Subcutaneous adipose tissue (tissue), 4 donors: ENCODE data around the gene TMEM131L. TPM values are rescaled to one million over a fixed set of nuclear protein-coding genes. Genes with fewer than 3 reads are reported as not detected.

Experiments used
- total RNA-seq, 4 donors: library from RNA; depleted of rRNA; stranded (reverse); fragments of >200 nt; gene quantifications; one replicate each; pipeline ENCODE4 v1.1.0, GENCODE V29; 2016
- TF ChIP-seq, protein P1 (sequence below): fragments of 450-650 bp; IDR thresholded peaks from one replicate; pipeline ENCODE4 v1.5.1; 2016; ENCODE audit warnings: low read depth, mild to moderate bottlenecking, control low read depth, antibody characterized with exemption, moderate library complexity

TMEM131L gene
- total RNA-seq: 10 to 100 TPM; 24.7 to 43.5 (median 34.3) TPM

GRCh38 chr4:153466081-153466948 is at the start of gene TMEM131L:
TMEM131L (plus strand) TSS chr4:153466360; CDS start chr4:153466398, 38 bp downstream.
- TF ChIP-seq, protein P1, sequence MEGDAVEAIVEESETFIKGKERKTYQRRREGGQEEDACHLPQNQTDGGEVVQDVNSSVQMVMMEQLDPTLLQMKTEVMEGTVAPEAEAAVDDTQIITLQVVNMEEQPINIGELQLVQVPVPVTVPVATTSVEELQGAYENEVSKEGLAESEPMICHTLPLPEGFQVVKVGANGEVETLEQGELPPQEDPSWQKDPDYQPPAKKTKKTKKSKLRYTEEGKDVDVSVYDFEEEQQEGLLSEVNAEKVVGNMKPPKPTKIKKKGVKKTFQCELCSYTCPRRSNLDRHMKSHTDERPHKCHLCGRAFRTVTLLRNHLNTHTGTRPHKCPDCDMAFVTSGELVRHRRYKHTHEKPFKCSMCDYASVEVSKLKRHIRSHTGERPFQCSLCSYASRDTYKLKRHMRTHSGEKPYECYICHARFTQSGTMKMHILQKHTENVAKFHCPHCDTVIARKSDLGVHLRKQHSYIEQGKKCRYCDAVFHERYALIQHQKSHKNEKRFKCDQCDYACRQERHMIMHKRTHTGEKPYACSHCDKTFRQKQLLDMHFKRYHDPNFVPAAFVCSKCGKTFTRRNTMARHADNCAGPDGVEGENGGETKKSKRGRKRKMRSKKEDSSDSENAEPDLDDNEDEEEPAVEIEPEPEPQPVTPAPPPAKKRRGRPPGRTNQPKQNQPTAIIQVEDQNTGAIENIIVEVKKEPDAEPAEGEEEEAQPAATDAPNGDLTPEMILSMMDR: no peak

- TF ChIP-seq, protein P1: no peak
Measured at GRCh38 chr4:153418121-153418520, 48.0 kb upstream of the TMEM131L start.

DNA sequence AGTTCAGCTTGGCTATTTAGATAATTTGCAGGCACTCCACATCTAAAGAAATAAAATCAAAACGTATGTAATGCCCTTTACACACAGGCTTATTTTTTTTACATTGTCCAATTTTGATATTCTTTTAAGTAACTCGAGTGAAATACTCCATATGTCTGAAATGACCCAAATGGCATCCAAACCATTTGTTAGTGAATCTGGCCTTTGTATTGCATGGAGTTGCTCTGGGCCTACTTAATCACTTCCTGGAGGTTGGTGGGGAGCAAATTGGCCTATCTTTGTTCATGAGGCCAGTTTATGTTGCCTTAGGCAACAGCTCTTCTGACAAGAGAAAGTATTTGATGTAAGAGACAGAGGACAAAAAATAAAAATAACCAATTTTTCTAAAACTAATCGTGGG is 47.6 kb upstream of the TMEM131L start:
- TF ChIP-seq, protein P1: no peak

DNA sequence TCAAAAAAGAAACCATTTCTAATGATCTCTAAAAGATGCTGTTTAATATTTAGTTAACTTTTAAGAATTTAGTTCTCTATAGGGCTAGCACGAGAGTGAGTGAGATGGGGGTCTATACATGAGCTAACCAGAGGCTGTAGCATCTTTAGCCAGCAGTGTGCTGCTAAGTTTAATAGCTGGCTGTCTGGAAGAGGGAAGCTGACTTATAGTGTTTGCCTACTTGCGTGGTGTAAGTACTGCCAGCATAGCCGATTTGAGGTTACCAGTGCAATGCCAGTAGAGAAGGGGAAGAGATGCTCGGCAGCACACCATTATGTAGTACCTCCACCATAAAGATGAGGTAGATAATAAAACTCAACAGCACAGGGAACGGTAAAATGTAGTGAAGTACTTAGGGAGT is 47.1 kb upstream of the TMEM131L start:
- TF ChIP-seq, protein P1: no peak

DNA sequence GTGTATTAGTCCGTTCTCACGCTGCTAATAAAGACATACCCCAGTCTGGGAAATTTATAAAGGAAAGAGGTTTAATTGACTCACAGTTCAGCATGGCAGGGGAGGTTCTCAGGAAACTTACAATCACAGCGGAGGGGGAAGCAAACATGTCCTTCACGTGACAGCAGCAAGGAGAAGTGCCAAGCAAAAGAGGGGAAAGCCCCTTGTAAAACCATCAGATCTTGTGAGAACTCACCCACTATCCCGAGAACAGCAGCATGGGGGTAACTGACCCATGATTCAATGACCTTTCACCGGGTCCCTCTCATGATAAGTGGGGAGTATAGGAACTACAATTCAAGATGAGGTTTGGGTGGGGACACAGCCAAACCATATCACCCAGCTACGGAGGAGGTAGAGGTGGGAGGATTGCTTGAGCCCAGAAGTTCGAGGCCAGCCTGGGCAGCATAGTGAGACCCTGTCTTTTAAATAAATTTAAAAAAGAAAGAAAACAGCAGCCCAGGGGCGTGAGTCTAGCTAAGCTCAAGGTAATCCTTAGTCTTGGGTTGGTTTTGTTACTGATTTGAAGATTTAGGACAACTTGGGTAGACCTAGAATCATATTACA is 46.4 kb upstream of the TMEM131L start:
- TF ChIP-seq, protein P1: no peak

DNA sequence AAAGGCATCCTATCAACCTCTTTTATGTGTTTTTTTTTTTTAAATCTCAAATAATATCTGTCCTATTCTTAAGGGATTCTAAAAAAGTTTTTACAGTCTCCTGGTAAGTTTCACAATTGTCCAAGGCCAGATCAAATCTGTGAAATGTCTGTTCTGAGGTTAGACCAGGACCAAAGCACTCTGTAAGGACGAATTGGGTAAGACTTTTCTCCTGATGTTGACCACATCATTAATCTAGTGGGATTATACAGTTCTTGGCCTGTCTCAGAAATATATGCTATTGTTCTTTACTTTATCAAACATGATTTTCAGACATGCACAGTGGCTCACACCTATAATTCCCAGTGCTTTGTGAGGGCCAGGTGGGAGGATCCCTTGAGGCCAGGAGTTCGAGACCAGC is 45.8 kb upstream of the TMEM131L start:
- TF ChIP-seq, protein P1: no peak

GRCh38 chr4:153421941-153422340 is 44.2 kb upstream of the TMEM131L start:
- TF ChIP-seq, protein P1: no peak
